ENCODE data around the gene PDZK1. TPM values are rescaled to one million over a fixed set of nuclear protein-coding genes. Genes with fewer than 3 reads are reported as not detected.

Gene PDZK1
- total RNA-seq, 1 experiment from 2014 or later: 4.2 TPM

- ATAC-seq (no peak), DNase-seq (no peak)
- H3K4me2 ChIP-seq (ENCODE audit: low read length): no peak overlapping the region
- H3K79me2 ChIP-seq (ENCODE audit: low read length): no peaks in the 10 kb centered on the region
- CTCF ChIA-PET: no interaction called here
- intact Hi-C loops (cut with micrococcal nuclease): no loop called here
- H2AFZ ChIP-seq (ENCODE audit: low read length): no peak overlapping the region
- H3K4me3 ChIP-seq (ENCODE audit: low read length): no peak overlapping the region
- H4K20me1 ChIP-seq (ENCODE audit: low read length): no peaks in the 10 kb centered on the region
- no peaks in the 10 kb centered on the region for H3K36me3 ChIP-seq (ENCODE audit: low read depth, low read length)
- H3K9me2 ChIP-seq (replicated peaks; ENCODE audit: low read length): no peaks in the 10 kb centered on the region
- no peaks in the 10 kb centered on the region for H3K9me3 ChIP-seq (ENCODE audit: low read length)
- H3K27me3 ChIP-seq (ENCODE audit: low read length): no peaks in the 10 kb centered on the region
- H3F3A ChIP-seq (ENCODE audit: low read length, unreplicated experiment): no peaks in the 10 kb centered on the region
- no peak overlapping the region for H3K27ac ChIP-seq (ENCODE audit: low read length)
- H3K9ac ChIP-seq (ENCODE audit: low read length): no peak overlapping the region
- no TSS peak for BruUV-seq (replicated peaks)
- POLR2A ChIA-PET (ENCODE audit: unreplicated experiment): no interaction called here
- TF ChIP-seq EZH2phosphoT487 (IDR thresholded peaks at IDR 0.05; ENCODE audit: borderline replicate concordance, low read length) (no peak), EZH2 (IDR thresholded peaks at IDR 0.05; ENCODE audit: low read length, unreplicated experiment) (no peak), CTCF (conservative IDR thresholded peaks at IDR 0.05; ENCODE audit: low read depth, low read length) (no peak)
- H3K4me1 ChIP-seq (ENCODE audit: insufficient read depth, low read length): peaks cover 11% of the 10 kb centered on the region
These were observed 5.8 kb downstream of the PDZK1 start for GRCh38 chr1:145701306-145701862.

GRCh38 chr1:145696630-145696960, 10.6 kb downstream of the PDZK1 start:
- H3K4me3 ChIP-seq (ENCODE audit: low read length): no peak overlapping the region

More at GRCh38 chr1:145696630-145696960, 10.6 kb downstream of the PDZK1 start:
- Histone ChIP-seq H4K20me1 (ENCODE audit: low read length) (no peaks in the 10 kb centered on the region), H3F3A (ENCODE audit: low read length, unreplicated experiment) (no peaks in the 10 kb centered on the region), H3K9me2 (replicated peaks; ENCODE audit: low read length) (no peaks in the 10 kb centered on the region), H3K4me2 (ENCODE audit: low read length) (no peak overlapping the region), H2AFZ (ENCODE audit: low read length) (no peak overlapping the region), H3K27me3 (ENCODE audit: low read length) (no peaks in the 10 kb centered on the region), H3K79me2 (ENCODE audit: low read length) (no peaks in the 10 kb centered on the region), H3K9ac (ENCODE audit: low read length) (no peak overlapping the region), H3K4me1 (ENCODE audit: insufficient read depth, low read length) (no peaks in the 10 kb centered on the region), H3K9me3 (ENCODE audit: low read length) (no peaks in the 10 kb centered on the region), H3K27ac (ENCODE audit: low read length) (no peak overlapping the region), H3K36me3 (ENCODE audit: low read depth, low read length) (no peaks in the 10 kb centered on the region)
- TF ChIP-seq EZH2 (IDR thresholded peaks at IDR 0.05; ENCODE audit: low read length, unreplicated experiment): no peak
- no peak for TF ChIP-seq EZH2phosphoT487 (IDR thresholded peaks at IDR 0.05; ENCODE audit: borderline replicate concordance, low read length)
- TF ChIP-seq CTCF (conservative IDR thresholded peaks at IDR 0.05; ENCODE audit: low read depth, low read length): no peak
- DNase-seq: no peak
- no TSS peak for BruUV-seq (replicated peaks)
- intact Hi-C loops (cut with micrococcal nuclease): no loop called here
- ChIA-PET POLR2A (ENCODE audit: unreplicated experiment) (no interaction called here), CTCF (no interaction called here)
- no peak for ATAC-seq
